ENCODE data around the gene RELCH.

Gene RELCH

GRCh38 chr18:62339106-62339988 is 152.3 kb downstream of the RELCH start:
- peak; percentile 19 for DNase-seq (ENCODE audit: low spot score)

- no peak for DNase-seq (ENCODE audit: low spot score)
Measured at GRCh38 chr18:62340996-62341395, 153.9 kb downstream of the RELCH start.

GRCh38 chr18:62341473-62341872 is 154.4 kb downstream of the RELCH start:
- no peak for DNase-seq (ENCODE audit: low spot score)

- no peak for DNase-seq (ENCODE audit: low spot score)
Measured at GRCh38 chr18:62342884-62343283, 155.8 kb downstream of the RELCH start.

- DNase-seq (ENCODE audit: low spot score), result no peak
Measured at GRCh38 chr18:62343316-62343715, 156.3 kb downstream of the RELCH start.

GRCh38 chr18:62345909-62346308 is 158.9 kb downstream of the RELCH start:
- DNase-seq (ENCODE audit: low spot score), result no peak

- no peak for DNase-seq (ENCODE audit: low spot score)
Measured at GRCh38 chr18:62346333-62347088, 159.5 kb downstream of the RELCH start.

- DNase-seq (ENCODE audit: low spot score), result no peak
Measured at GRCh38 chr18:62347089-62347506, 160.0 kb downstream of the RELCH start.

GRCh38 chr18:62348474-62348873 is 161.4 kb downstream of the RELCH start:
- no peak for DNase-seq (ENCODE audit: low spot score)

GRCh38 chr18:62353170-62353569 is 166.1 kb downstream of the RELCH start:
- no peak for DNase-seq (ENCODE audit: low spot score)

GRCh38 chr18:62354151-62354550 is 167.1 kb downstream of the RELCH start:
- no peak for DNase-seq (ENCODE audit: low spot score)

GRCh38 chr18:62357079-62357719 is 170.1 kb downstream of the RELCH start:
- no peak for DNase-seq (ENCODE audit: low spot score)

Data from AG08395 (cell line).